Measurements from ENCODE around the gene RPTOR. TPM values are rescaled to one million over a fixed set of nuclear protein-coding genes. Genes with fewer than 3 reads are reported as not detected.
A peak's percentile ranks its signal among the peaks of the same experiment; 100 is the strongest.

The RPTOR gene
- total RNA-seq, 1 experiment from 2014 or later: 25.1 TPM

DNA sequence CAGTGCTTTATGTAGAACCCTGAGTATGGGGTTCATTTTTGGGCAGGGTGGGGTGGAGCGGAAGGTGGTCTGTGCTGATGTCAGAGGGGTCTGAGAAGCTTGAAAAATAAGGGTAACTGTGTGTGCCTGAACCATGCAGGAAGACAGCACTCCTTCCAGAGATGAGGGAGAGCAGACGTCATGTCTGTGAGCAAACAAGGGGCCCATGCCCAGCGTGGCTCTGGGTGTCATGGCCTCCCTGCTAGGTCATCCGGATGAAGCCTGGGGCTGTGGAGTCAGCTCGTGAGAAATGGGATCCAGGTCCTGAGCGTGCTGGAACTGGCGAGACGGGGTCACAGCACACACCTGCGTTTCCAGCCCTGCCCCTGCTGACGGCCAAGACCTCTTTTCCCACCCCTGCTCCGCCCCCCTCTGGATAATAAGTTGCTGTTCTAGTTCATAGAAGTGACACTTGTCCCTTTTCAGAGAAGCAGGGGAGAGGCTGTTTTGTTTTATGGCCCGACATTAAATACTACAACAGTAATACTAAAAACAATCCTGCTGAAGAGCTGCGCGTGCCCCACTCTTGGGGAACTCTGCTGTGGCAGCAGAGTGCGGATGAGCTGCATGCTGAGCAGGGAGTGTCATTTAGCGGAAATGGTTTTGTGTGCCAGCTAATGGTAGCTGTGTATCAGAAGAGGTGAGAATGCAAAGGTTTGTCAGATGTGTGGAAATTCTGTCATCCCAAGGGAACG lies 92.6 kb downstream of the RPTOR start:
- Histone ChIP-seq H3K9me3 (ENCODE audit: control insufficient read depth, low read depth, low read length) (no peaks in the 10 kb centered on the region), H4K91ac (ENCODE audit: insufficient read length, low read depth, low read length) (no peak overlapping the region), H3K4me2 (ENCODE audit: insufficient read depth, insufficient read length, low read length) (no peak overlapping the region), H2AFZ (ENCODE audit: low read length) (no peak overlapping the region), H2BK12ac (ENCODE audit: insufficient read length, low read depth, low read length) (no peak overlapping the region), H2BK5ac (ENCODE audit: insufficient read length, low read length) (no peak overlapping the region), H3K23me2 (ENCODE audit: insufficient read length, low read depth, low read length, poor library complexity, severe bottlenecking) (no peaks in the 10 kb centered on the region), H4K20me1 (ENCODE audit: control insufficient read depth, insufficient read depth, insufficient read length) (no peaks in the 10 kb centered on the region), H2BK15ac (ENCODE audit: low read depth, low read length) (no peak overlapping the region), H4K8ac (replicated peaks; ENCODE audit: insufficient read length, low read depth, low read length) (no peak overlapping the region), H3T11ph (ENCODE audit: low read length) (no peak overlapping the region), H3K79me1 (ENCODE audit: insufficient read depth, low read depth, low read length, poor library complexity, severe bottlenecking) (peaks cover 7% of the 10 kb centered on the region), H2BK120ac (ENCODE audit: low read depth, low read length, poor library complexity, severe bottlenecking) (no peak overlapping the region), H3K23ac (ENCODE audit: insufficient read length, low read depth, low read length) (no peak overlapping the region), H2BK20ac (ENCODE audit: low read depth, low read length, poor library complexity, severe bottlenecking) (no peak overlapping the region), H3K56ac (ENCODE audit: insufficient read length, low read depth, low read length) (no peak overlapping the region), H3K4me1 (ENCODE audit: insufficient read depth, low read length) (no peaks in the 10 kb centered on the region), H3K27ac (ENCODE audit: insufficient read length, low read depth, low read length) (no peak overlapping the region), H2AK5ac (ENCODE audit: insufficient read length, low read length) (no peak overlapping the region), H3K18ac (ENCODE audit: insufficient read length, low read depth, low read length) (no peak overlapping the region), H4K5ac (ENCODE audit: insufficient read length, low read depth, low read length) (no peak overlapping the region), H3K4ac (ENCODE audit: low read depth, low read length) (no peak overlapping the region), H3K14ac (ENCODE audit: insufficient read depth, low read length) (no peak overlapping the region; the same call in 1 of the 2 replicates), H3K79me2 (ENCODE audit: insufficient read depth, low read length) (peaks cover 5% of the 10 kb centered on the region; the same call in 1 of the 2 replicates), H3K9ac (ENCODE audit: extremely low read depth, insufficient read length, low read length) (no peak overlapping the region), H3K27me3 (ENCODE audit: insufficient read depth, low read length) (no peaks in the 10 kb centered on the region)
- H3K27ac Mint-ChIP-seq: peak overlapping the region; percentile 30 to 70 (median 41); a peak in 3 of 7 replicates
- TF ChIP-seq, protein P1, sequence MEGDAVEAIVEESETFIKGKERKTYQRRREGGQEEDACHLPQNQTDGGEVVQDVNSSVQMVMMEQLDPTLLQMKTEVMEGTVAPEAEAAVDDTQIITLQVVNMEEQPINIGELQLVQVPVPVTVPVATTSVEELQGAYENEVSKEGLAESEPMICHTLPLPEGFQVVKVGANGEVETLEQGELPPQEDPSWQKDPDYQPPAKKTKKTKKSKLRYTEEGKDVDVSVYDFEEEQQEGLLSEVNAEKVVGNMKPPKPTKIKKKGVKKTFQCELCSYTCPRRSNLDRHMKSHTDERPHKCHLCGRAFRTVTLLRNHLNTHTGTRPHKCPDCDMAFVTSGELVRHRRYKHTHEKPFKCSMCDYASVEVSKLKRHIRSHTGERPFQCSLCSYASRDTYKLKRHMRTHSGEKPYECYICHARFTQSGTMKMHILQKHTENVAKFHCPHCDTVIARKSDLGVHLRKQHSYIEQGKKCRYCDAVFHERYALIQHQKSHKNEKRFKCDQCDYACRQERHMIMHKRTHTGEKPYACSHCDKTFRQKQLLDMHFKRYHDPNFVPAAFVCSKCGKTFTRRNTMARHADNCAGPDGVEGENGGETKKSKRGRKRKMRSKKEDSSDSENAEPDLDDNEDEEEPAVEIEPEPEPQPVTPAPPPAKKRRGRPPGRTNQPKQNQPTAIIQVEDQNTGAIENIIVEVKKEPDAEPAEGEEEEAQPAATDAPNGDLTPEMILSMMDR (conservative IDR thresholded peaks at IDR 0.05): no peak
- H3K4me3 Mint-ChIP-seq: no peak overlapping the region
- H3K36me3 Mint-ChIP-seq (ENCODE audit: insufficient read depth in 1 of 3, low read depth in 3 of 3): no peaks in the 10 kb centered on the region
- no peaks in the 10 kb centered on the region for H3K27me3 Mint-ChIP-seq (ENCODE audit: low read depth)
- no CpG with 5 or more reads among the region's 17 CpGs for WGBS (ENCODE audit: extremely low coverage, insufficient read length, low lambda C conversion rate)
- peaks cover 10 to 23% of the 10 kb centered on the region in 2 experiments for H3K4me1 Mint-ChIP-seq
- DNase-seq: no peak
- H3K9me3 Mint-ChIP-seq: no peaks in the 10 kb centered on the region

Measured in H9 (cell line).